Vagina (tissue), 2 donors: Measurements from ENCODE around the gene CC2D1A.

Source experiments
- POLR2A ChIP-seq, 2 donors: fragments of 450-650 bp; IDR thresholded peaks; one replicate each; pipeline ENCODE4 v1.6.1; 2017; ENCODE audit warnings: antibody characterized with exemption in 2 of 2, mild to moderate bottlenecking in 2 of 2, moderate library complexity in 2 of 2
- TF ChIP-seq, protein P1 (sequence below), 3 experiments: fragments of 450-650 bp in 2 of 3; fragments of 200-600 bp in 1 of 3; sonication (generic) in 1 of 3; IDR thresholded peaks; one replicate each; pipeline ENCODE4 v1.5.1; 2017 to 2019; ENCODE audit warnings: antibody characterized with exemption in 3 of 3, mild to moderate bottlenecking in 2 of 3, moderate library complexity in 2 of 3

- TF ChIP-seq, protein P1, sequence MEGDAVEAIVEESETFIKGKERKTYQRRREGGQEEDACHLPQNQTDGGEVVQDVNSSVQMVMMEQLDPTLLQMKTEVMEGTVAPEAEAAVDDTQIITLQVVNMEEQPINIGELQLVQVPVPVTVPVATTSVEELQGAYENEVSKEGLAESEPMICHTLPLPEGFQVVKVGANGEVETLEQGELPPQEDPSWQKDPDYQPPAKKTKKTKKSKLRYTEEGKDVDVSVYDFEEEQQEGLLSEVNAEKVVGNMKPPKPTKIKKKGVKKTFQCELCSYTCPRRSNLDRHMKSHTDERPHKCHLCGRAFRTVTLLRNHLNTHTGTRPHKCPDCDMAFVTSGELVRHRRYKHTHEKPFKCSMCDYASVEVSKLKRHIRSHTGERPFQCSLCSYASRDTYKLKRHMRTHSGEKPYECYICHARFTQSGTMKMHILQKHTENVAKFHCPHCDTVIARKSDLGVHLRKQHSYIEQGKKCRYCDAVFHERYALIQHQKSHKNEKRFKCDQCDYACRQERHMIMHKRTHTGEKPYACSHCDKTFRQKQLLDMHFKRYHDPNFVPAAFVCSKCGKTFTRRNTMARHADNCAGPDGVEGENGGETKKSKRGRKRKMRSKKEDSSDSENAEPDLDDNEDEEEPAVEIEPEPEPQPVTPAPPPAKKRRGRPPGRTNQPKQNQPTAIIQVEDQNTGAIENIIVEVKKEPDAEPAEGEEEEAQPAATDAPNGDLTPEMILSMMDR (IDR thresholded peaks at IDR 0.05): no peak
- no peak for TF ChIP-seq POLR2A (IDR thresholded peaks at IDR 0.05)
These were observed 51.0 kb downstream of the CC2D1A start for GRCh38 chr19:13957051-13957450.
